ENCODE data around the gene ANKRD27. TPM values are rescaled to one million over a fixed set of nuclear protein-coding genes. Genes with fewer than 3 reads are reported as not detected.
"Not testable (repeated sequence)": the region's sequence is repeated elsewhere in the genome, so short reads cannot be mapped to it uniquely, and the experiment has no call there.

ANKRD27 gene
- polyA plus RNA-seq, 1 of the 3 experiments (the other 2 are of a cell fraction) = 16.5 TPM

DNA sequence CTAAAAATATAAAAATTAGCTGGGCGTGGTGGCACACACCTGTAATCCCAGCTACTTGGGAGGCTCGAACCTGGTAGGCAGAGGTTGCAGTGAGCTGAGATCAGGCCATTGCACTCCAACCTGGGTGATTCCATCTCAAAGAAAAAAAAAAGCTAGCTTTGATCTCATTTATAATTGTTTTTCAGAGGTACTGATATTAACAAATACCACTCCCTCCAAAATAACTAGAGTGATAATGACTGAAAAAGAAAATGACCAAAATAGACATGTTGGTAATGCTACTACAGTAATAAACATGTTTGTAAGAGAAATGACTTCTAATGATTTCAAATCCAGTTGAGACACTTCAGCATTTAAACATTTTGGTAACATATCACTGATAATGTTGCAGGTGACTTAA, 81.0 kb downstream of the ANKRD27 start:
- H3K27ac ChIP-seq (ENCODE audit: low read depth in 2 of 2, low read length in 1 of 2) = no peak overlapping the region

DNA sequence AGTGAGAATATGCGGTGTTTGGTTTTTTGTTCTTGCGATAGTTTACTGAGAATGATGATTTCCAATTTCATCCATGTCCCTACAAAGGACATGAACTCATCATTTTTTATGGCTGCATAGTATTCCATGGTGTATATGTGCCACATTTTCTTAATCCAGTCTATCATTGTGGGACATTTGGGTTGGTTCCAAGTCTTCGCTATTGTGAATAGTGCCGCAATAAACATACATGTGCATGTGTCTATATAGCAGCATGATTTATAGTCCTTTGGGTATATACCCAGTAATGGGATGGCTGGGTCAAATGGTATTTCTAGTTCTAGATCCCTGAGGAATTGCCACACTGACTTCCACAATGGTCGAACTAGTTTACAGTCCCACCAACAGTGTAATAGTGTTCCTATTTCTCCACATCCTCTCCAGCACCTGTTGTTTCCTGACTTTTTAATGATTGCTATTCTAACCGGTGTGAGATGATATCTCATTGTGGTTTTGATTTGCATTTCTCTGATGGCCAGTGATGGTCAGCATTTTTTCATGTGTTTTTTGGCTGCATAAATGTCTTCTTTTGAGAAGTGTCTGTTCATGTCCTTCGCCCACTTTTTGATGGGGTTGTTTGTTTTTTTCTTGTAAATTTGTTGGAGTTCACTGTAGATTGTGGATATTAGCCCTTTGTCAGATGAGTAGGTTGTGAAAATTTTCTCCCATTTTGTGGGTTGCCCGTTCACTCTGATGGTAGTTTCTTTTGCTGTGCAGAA, 87.1 kb downstream of the ANKRD27 start:
- H3K4me1 ChIP-seq (ENCODE audit: control insufficient read depth in 1 of 2, insufficient read depth in 2 of 2, low read depth in 1 of 2, low read length in 1 of 2); DNase-seq; CTCF ChIA-PET; H2AFZ ChIP-seq (ENCODE audit: low read depth); POLR2A ChIA-PET; H3K27ac ChIP-seq (ENCODE audit: low read depth in 2 of 2, low read length in 1 of 2); H3K4me2 ChIP-seq; H3K4me3 ChIP-seq (ENCODE audit: low read depth in 2 of 2, low read length in 1 of 2); H3K9me3 ChIP-seq; H3K27me3 ChIP-seq (ENCODE audit: insufficient read depth); H3F3A ChIP-seq (replicated peaks; ENCODE audit: insufficient read depth); H3K9me2 ChIP-seq; H4K20me1 ChIP-seq (ENCODE audit: insufficient read depth); H3K9ac ChIP-seq: not testable (repeated sequence)
- WGBS (ENCODE audit: low lambda C conversion rate) = 87% methylated on average over 7 of the region's 8 CpGs
- Histone ChIP-seq H3K36me3 (replicated peaks in 1 of 2; ENCODE audit: control insufficient read depth in 1 of 2, insufficient read depth in 2 of 2, low read length in 1 of 2) (peaks cover 32 to 39% of the 10 kb centered on the region in 2 experiments), H3K79me2 (ENCODE audit: insufficient read depth) (peaks cover 29% of the 10 kb centered on the region)

More for the DNA sequence above, 81.0 kb downstream of the ANKRD27 start:
- Histone ChIP-seq H3F3A (replicated peaks; ENCODE audit: insufficient read depth) (peaks cover 5% of the 10 kb centered on the region), H3K9me3 (no peaks in the 10 kb centered on the region), H3K36me3 (replicated peaks in 1 of 2; ENCODE audit: control insufficient read depth in 1 of 2, insufficient read depth in 2 of 2, low read length in 1 of 2) (peaks cover 40 to 57% of the 10 kb centered on the region in 2 experiments), H2AFZ (ENCODE audit: low read depth) (no peak overlapping the region), H4K20me1 (ENCODE audit: insufficient read depth) (no peaks in the 10 kb centered on the region), H3K79me2 (ENCODE audit: insufficient read depth) (peaks cover 9% of the 10 kb centered on the region), H3K9me2 (no peaks in the 10 kb centered on the region), H3K4me2 (no peak overlapping the region), H3K4me1 (ENCODE audit: control insufficient read depth in 1 of 2, insufficient read depth in 2 of 2, low read depth in 1 of 2, low read length in 1 of 2) (no peaks in the 10 kb centered on the region), H3K9ac (no peak overlapping the region), H3K27me3 (ENCODE audit: insufficient read depth) (no peaks in the 10 kb centered on the region), H3K4me3 (ENCODE audit: low read depth in 2 of 2, low read length in 1 of 2) (no peak overlapping the region)
- 91% methylated on average over 2 of the region's 2 CpGs for WGBS (ENCODE audit: low lambda C conversion rate)
- TF ChIP-seq RFX5 (IDR thresholded peaks at IDR 0.05; ENCODE audit: low read length) = no peak
- TF ChIP-seq, protein P1, sequence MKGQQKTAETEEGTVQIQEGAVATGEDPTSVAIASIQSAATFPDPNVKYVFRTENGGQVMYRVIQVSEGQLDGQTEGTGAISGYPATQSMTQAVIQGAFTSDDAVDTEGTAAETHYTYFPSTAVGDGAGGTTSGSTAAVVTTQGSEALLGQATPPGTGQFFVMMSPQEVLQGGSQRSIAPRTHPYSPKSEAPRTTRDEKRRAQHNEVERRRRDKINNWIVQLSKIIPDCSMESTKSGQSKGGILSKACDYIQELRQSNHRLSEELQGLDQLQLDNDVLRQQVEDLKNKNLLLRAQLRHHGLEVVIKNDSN (IDR thresholded peaks at IDR 0.05; ENCODE audit: borderline replicate concordance, low read depth) = no peak
- no peak for TF ChIP-seq ELF1 (IDR thresholded peaks at IDR 0.05)
- TF ChIP-seq GATA2 (CRISPR knock-in tag; IDR thresholded peaks at IDR 0.05) = no peak
- TF ChIP-seq, protein P2, sequence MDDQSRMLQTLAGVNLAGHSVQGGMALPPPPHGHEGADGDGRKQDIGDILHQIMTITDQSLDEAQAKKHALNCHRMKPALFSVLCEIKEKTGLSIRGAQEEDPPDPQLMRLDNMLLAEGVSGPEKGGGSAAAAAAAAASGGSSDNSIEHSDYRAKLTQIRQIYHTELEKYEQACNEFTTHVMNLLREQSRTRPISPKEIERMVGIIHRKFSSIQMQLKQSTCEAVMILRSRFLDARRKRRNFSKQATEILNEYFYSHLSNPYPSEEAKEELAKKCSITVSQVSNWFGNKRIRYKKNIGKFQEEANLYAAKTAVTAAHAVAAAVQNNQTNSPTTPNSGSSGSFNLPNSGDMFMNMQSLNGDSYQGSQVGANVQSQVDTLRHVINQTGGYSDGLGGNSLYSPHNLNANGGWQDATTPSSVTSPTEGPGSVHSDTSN (IDR thresholded peaks at IDR 0.05) = no peak
- TF ChIP-seq, protein P3, sequence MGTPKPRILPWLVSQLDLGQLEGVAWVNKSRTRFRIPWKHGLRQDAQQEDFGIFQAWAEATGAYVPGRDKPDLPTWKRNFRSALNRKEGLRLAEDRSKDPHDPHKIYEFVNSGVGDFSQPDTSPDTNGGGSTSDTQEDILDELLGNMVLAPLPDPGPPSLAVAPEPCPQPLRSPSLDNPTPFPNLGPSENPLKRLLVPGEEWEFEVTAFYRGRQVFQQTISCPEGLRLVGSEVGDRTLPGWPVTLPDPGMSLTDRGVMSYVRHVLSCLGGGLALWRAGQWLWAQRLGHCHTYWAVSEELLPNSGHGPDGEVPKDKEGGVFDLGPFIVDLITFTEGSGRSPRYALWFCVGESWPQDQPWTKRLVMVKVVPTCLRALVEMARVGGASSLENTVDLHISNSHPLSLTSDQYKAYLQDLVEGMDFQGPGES (IDR thresholded peaks at IDR 0.05; ENCODE audit: low read depth, low read length) = no peak
- TF ChIP-seq RCOR1 (IDR thresholded peaks at IDR 0.05; ENCODE audit: low read length) = no peak
- no peak for TF ChIP-seq SIN3A (IDR thresholded peaks at IDR 0.05; ENCODE audit: borderline replicate concordance, low read depth, low read length)
- no peak for TF ChIP-seq YY1 (IDR thresholded peaks at IDR 0.05; ENCODE audit: low read depth)
- no peak for TF ChIP-seq CHD2 (IDR thresholded peaks at IDR 0.05; ENCODE audit: low read length, partially characterized antibody)
- no peak for TF ChIP-seq MAX (IDR thresholded peaks at IDR 0.05; ENCODE audit: low read depth)
- TF ChIP-seq FOXJ3 (CRISPR knock-in tag; IDR thresholded peaks at IDR 0.05) = no peak
- no peak for TF ChIP-seq FOSL2 (IDR thresholded peaks at IDR 0.05; ENCODE audit: borderline replicate concordance, low read depth)
- no peak for TF ChIP-seq POLR2AphosphoS5 (IDR thresholded peaks at IDR 0.05; ENCODE audit: low read depth, low read length)
- TF ChIP-seq EP300 (IDR thresholded peaks at IDR 0.05; ENCODE audit: borderline replicate concordance in 1 of 2, low read depth in 1 of 2, low read length in 1 of 2) = no peak
- no peak for TF ChIP-seq USF2 (IDR thresholded peaks at IDR 0.05; ENCODE audit: borderline replicate concordance, low read depth, low read length)
- ChIA-PET POLR2A (no interaction called here), CTCF (no interaction called here)
- no peak for DNase-seq

Data from SK-N-SH (cell line).